Epithelial cell of proximal tubule (primary cell): ENCODE data around the gene VPS8. TPM values are rescaled to one million over a fixed set of nuclear protein-coding genes. Genes with fewer than 3 reads are reported as not detected.

ENCODE experiments used
- DNase-seq: peaks from one replicate; pipeline ENCODE4 v3.0.0-alpha.2; 2011; ENCODE audit warnings: low read depth
- H3K4me3 ChIP-seq: 2 replicates; pipeline ENCODE4 v1.5.1; 2011; ENCODE audit warnings: low read depth, mild to moderate bottlenecking, low read length
- CTCF ChIP-seq: conservative IDR thresholded peaks from 2 replicates; pipeline ENCODE4 v1.5.1; 2012; ENCODE audit warnings: low read depth, mild to moderate bottlenecking, low read length
- total RNA-seq: library from RNA; depleted of rRNA; stranded (reverse); fragments of >200 nt; gene quantifications from 2 replicates; pipeline ENCODE4 v1.2.3, GENCODE V29; 2015

The VPS8 gene
- total RNA-seq, 1 donor from 2014 or later = 16.7 TPM

DNA sequence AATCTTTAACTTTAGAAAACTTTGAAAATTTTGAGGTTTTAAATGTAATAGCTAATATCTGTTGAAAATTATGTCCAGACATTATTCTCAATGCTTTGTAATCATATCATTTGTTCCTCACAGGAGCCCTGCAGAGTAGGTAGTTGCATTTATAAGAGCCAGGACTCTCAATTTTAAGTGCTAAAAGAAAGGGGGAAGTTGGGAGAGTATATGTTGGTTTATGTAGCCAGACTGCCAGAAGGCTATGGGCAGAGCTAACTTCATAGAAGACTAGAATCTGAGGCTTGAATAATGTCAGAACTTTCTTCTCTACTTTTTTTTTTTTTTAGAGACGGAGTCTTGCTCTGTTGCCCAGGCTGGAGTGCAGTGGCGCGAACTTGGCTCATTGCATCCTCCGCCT, 9.1 kb downstream of the VPS8 start:
- H3K4me3 ChIP-seq = no peak overlapping the region
- TF ChIP-seq CTCF = no peak
- no peak for DNase-seq

- TF ChIP-seq CTCF = no peak
- DNase-seq = no peak
- H3K4me3 ChIP-seq = no peak overlapping the region
Observed at GRCh38 chr3:184822081-184822480, 10.1 kb downstream of the VPS8 start.

- no peak for TF ChIP-seq CTCF
- DNase-seq = no peak
- no peak overlapping the region for H3K4me3 ChIP-seq
Observed at GRCh38 chr3:184822654-184823053, 10.7 kb downstream of the VPS8 start.

DNA sequence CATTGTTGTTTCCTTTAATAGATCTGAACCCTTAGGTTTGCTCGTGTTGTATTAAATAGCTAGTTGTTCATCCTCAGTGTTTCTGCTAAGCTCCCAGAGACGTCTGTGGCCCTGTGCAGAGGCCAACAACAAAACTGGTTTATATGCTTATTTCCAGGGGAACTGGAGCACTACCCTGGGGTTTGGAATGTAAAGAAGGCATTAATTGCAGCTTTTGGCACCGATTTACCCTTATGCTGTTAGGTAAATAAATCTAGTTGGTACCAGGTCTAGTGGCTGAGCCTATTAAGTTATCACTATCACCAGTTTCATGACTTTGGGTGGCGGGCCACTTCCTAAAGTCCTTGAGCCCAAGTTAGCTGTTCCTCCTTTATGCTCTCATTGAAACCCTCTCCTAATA, 12.0 kb downstream of the VPS8 start:
- H3K4me3 ChIP-seq = no peak overlapping the region
- TF ChIP-seq CTCF = no peak
- no peak for DNase-seq

- no peak overlapping the region for H3K4me3 ChIP-seq
- TF ChIP-seq CTCF = no peak
- DNase-seq = no peak
Observed at GRCh38 chr3:184825121-184825820, 13.3 kb downstream of the VPS8 start.

- TF ChIP-seq CTCF = no peak
- DNase-seq = no peak
- no peak overlapping the region for H3K4me3 ChIP-seq
Observed at GRCh38 chr3:184827572-184827971, 15.6 kb downstream of the VPS8 start.

DNA sequence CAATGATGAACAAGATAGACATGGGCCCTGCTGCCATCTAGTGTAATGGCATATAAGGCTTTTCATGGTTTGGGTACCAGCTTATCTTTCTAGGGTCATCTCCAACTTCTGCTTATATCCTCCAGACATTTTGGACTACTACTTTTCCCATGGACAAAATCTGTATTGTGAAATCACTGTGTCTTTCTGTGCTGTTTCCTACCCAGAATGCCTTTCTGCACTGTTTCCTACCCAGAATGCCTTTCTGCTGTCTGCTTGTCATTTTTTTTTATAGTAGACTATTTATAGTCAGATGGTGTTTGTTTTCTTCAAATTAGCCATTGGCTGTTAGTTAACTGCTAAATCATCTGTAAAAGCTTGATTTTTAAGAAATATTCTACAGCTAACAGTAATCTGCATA, 20.1 kb downstream of the VPS8 start:
- no peak for DNase-seq
- no peak overlapping the region for H3K4me3 ChIP-seq
- no peak for TF ChIP-seq CTCF
